HepG2 (cell line): ENCODE measurements around the gene UNG. TPM values are rescaled to one million over a fixed set of nuclear protein-coding genes. Genes with fewer than 3 reads are reported as not detected.
A peak's percentile ranks its signal among the peaks of the same experiment; 100 is the strongest.

ENCODE experiments used
- ARHGAP35 ChIP-seq: sonication (generic); formaldehyde crosslinking; IDR thresholded peaks from 2 replicates; pipeline ENCODE4 v1.9.0; 2022; ENCODE audit warnings: mild to moderate bottlenecking, inconsistent platforms, moderate library complexity, missing genetic modification reagents, borderline replicate concordance
- ESRRA ChIP-seq: sonication (generic); formaldehyde crosslinking; IDR thresholded peaks from 2 replicates; pipeline ENCODE4 v1.5.1; 2020; ENCODE audit warnings: mild to moderate bottlenecking, low read depth, missing genetic modification reagents
- ISL2 ChIP-seq: sonication (generic); formaldehyde crosslinking; IDR thresholded peaks from 2 replicates; pipeline ENCODE4 v1.5.0; 2020; ENCODE audit warnings: missing genetic modification reagents
- KAT7 ChIP-seq: IDR thresholded peaks from 2 replicates; pipeline ENCODE4 v1.6.1; 2018; ENCODE audit warnings: borderline replicate concordance, missing compliant biosample characterization
- MED13 ChIP-seq: sonication (generic); formaldehyde crosslinking; IDR thresholded peaks from 2 replicates; pipeline ENCODE4 v1.5.0; 2020; ENCODE audit warnings: missing genetic modification reagents
- NFKBIZ ChIP-seq: IDR thresholded peaks from 2 replicates; pipeline ENCODE4 v1.6.1; 2018; ENCODE audit warnings: missing genetic modification reagents, missing compliant biosample characterization
- PAF1 ChIP-seq: IDR thresholded peaks from 2 replicates; pipeline ENCODE4 v1.6.1; 2016; ENCODE audit warnings: missing genetic modification reagents, missing compliant biosample characterization
- PTBP1 ChIP-seq: fragments of 200-400 bp; formaldehyde crosslinking; IDR thresholded peaks from 2 replicates; pipeline ENCODE4 v1.6.1; 2018; ENCODE audit warnings: low read length, low read depth; ENCODE audit not compliant: poor library complexity, severe bottlenecking
- ZFP36 ChIP-seq: fragments of 150-350 bp; IDR thresholded peaks from 2 replicates; pipeline ENCODE4 v1.6.1; 2018; ENCODE audit warnings: borderline replicate concordance, low read length, low read depth; ENCODE audit not compliant: partially characterized antibody
- ZNF12 ChIP-seq: sonication (generic); formaldehyde crosslinking; IDR thresholded peaks from 2 replicates; pipeline ENCODE4 v1.5.0; 2020; ENCODE audit warnings: missing genetic modification reagents
- ZNF232 ChIP-seq: sonication (generic); formaldehyde crosslinking; IDR thresholded peaks from 2 replicates; pipeline ENCODE4 v1.4.0; 2020; ENCODE audit warnings: missing genetic modification reagents, borderline replicate concordance
- ZNF30 ChIP-seq: sonication (generic); formaldehyde crosslinking; IDR thresholded peaks from 2 replicates; pipeline ENCODE4 v1.5.0; 2020; ENCODE audit warnings: mild to moderate bottlenecking, missing genetic modification reagents
- ZNF496 ChIP-seq: sonication (generic); formaldehyde crosslinking; IDR thresholded peaks from 2 replicates; pipeline ENCODE4 v1.8.1; 2023; ENCODE audit warnings: mild to moderate bottlenecking, moderate library complexity, missing genetic modification reagents; ENCODE audit not compliant: insufficient replicate concordance
- ZNF570 ChIP-seq: sonication (generic); formaldehyde crosslinking; IDR thresholded peaks from 2 replicates; pipeline ENCODE4 v1.4.0; 2020; ENCODE audit warnings: mild to moderate bottlenecking, missing genetic modification reagents, borderline replicate concordance
- ZNF713 ChIP-seq: sonication (generic); formaldehyde crosslinking; IDR thresholded peaks from 2 replicates; pipeline ENCODE4 v1.4.0; 2020; ENCODE audit warnings: mild to moderate bottlenecking, missing genetic modification reagents
- ZNF761 ChIP-seq: sonication (generic); formaldehyde crosslinking; conservative IDR thresholded peaks from 2 replicates; pipeline ENCODE4 v1.4.0; 2020; ENCODE audit warnings: mild to moderate bottlenecking, missing genetic modification reagents
- polyA plus RNA-seq, 8 experiments: library from polyadenylated mRNA; depleted of rRNA in 3 of 8; stranded (reverse) in 7 of 8; unstranded in 1 of 8; fragments of >200 nt; fragmentation: Illumina TruSeq in 4 of 8; extraction: Trizol in 4 of 8; gene quantifications; 2 replicates each; pipeline versions ENCODE4 v1.2.1 to v1.2.3, GENCODE V29; 2011 to 2016; ENCODE audit warnings: low read depth in 4 of 8, missing spikeins in 1 of 8, mixed read lengths in 1 of 8; ENCODE audit not compliant: insufficient read depth in 1 of 8
- total RNA-seq, 5 experiments: library from RNA; depleted of rRNA; stranded (reverse); fragments of >200 nt; fragmentation: Illumina TruSeq; extraction: Trizol; gene quantifications; 2 replicates each; pipeline ENCODE4 v1.2.3, GENCODE V29; 2016; ENCODE audit warnings: low read depth in 1 of 5
- TF ChIP-seq, protein P1 (sequence below): sonication (generic); formaldehyde crosslinking; IDR thresholded peaks from 2 replicates; pipeline ENCODE4 v1.5.1; 2020; ENCODE audit warnings: mild to moderate bottlenecking, moderate library complexity, missing genetic modification reagents
- TF ChIP-seq, protein P2 (sequence below): sonication (generic); formaldehyde crosslinking; IDR thresholded peaks from 2 replicates; pipeline ENCODE4 v1.8.0; 2022; ENCODE audit warnings: missing genetic modification reagents, mild to moderate bottlenecking, moderate library complexity, borderline replicate concordance
- TF ChIP-seq, protein P3 (sequence below): IDR thresholded peaks from 2 replicates; pipeline ENCODE4 v1.6.1; 2016; ENCODE audit warnings: low read depth
- TF ChIP-seq, protein P4 (sequence below): sonication (generic); formaldehyde crosslinking; IDR thresholded peaks from 2 replicates; pipeline ENCODE4 v1.5.1; 2020; ENCODE audit warnings: missing genetic modification reagents, mild to moderate bottlenecking, borderline replicate concordance

UNG gene
- total and polyA plus RNA-seq, 2 of the 13 experiments (the other 11 are each of a cell fraction or from before 2014, with no cell fraction given): 23.3 to 114 TPM

DNA sequence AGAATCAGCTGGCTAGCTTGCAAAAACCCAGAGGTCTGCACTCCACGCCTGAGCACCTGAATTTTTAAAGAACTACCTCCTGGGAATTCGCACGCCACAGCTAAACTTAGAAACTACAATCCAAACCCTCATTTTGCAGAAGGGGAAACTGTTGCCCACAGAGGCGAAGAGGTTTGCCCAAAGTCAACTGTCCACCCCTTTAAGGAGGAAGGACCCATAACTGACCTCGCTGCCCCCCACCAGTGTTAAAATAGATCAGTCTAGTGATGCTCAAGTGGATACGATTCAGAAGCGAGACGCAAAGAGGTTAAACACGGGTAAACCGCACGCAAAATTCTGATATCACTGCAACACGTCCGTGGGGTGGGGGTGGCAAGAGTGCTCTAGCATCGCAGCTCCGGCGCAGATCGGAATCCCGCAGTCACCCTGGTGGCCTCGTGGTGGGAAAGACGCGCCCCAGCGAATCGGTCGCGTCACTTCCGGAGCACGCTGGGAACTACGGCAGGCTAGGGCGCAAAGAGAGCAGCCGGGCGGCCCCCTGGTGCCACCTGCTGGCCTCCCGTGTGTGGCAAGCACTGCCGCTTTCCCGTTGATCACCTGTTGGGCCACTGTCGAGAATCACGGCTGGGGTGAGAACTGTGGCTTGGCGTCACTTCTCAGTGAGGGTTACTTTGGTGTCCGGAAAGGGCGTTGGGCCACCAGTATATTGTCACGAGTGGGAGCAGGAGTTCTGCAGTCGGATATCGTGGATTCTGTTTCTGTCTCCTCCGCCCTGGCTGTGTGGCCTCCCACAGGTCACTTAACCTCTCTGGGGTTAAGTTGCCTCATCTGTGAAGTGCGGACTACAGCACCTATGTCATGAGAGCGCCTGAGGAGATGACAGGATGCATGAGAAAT, 4.1 kb upstream of the UNG start, which contains the start of gene ALKBH2 (continued):
- TF ChIP-seq MED13 (peak; percentile 56; the same call in 1 of the 2 replicates), KAT7 (peak; percentile 81), ZNF30 (CRISPR knock-in tag) (peak; percentile 57; the same call in 1 of the 2 replicates), ZNF570 (CRISPR knock-in tag) (no peak; the same call in 1 of the 2 replicates), ZNF12 (0 out of 2 replicates have a peak, but pooled peaks have one; percentile 72), PTBP1 (peak; percentile 83), ZFP36 (no peak), NFKBIZ (CRISPR knock-in tag) (peak; percentile 91), ISL2 (CRISPR knock-in tag) (peak; percentile 74), ARHGAP35 (CRISPR knock-in tag) (peak; percentile 92), ZNF761 (CRISPR knock-in tag) (peak; percentile 97), ZNF232 (peak; percentile 95), ZNF713 (CRISPR knock-in tag) (peak; percentile 96; the same call in 1 of the 2 replicates), ZNF496 (CRISPR knock-in tag) (no peak), ESRRA (CRISPR knock-in tag) (peak; percentile 86), PAF1 (CRISPR knock-in tag) (no peak)
- TF ChIP-seq, protein P1, sequence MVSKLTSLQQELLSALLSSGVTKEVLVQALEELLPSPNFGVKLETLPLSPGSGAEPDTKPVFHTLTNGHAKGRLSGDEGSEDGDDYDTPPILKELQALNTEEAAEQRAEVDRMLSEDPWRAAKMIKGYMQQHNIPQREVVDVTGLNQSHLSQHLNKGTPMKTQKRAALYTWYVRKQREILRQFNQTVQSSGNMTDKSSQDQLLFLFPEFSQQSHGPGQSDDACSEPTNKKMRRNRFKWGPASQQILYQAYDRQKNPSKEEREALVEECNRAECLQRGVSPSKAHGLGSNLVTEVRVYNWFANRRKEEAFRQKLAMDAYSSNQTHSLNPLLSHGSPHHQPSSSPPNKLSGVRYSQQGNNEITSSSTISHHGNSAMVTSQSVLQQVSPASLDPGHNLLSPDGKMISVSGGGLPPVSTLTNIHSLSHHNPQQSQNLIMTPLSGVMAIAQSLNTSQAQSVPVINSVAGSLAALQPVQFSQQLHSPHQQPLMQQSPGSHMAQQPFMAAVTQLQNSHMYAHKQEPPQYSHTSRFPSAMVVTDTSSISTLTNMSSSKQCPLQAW: peak; percentile 95
- TF ChIP-seq, protein P2, sequence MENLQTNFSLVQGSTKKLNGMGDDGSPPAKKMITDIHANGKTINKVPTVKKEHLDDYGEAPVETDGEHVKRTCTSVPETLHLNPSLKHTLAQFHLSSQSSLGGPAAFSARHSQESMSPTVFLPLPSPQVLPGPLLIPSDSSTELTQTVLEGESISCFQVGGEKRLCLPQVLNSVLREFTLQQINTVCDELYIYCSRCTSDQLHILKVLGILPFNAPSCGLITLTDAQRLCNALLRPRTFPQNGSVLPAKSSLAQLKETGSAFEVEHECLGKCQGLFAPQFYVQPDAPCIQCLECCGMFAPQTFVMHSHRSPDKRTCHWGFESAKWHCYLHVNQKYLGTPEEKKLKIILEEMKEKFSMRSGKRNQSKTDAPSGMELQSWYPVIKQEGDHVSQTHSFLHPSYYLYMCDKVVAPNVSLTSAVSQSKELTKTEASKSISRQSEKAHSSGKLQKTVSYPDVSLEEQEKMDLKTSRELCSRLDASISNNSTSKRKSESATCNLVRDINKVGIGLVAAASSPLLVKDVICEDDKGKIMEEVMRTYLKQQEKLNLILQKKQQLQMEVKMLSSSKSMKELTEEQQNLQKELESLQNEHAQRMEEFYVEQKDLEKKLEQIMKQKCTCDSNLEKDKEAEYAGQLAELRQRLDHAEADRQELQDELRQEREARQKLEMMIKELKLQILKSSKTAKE (CRISPR knock-in tag): peak; percentile 74
- TF ChIP-seq, protein P3, sequence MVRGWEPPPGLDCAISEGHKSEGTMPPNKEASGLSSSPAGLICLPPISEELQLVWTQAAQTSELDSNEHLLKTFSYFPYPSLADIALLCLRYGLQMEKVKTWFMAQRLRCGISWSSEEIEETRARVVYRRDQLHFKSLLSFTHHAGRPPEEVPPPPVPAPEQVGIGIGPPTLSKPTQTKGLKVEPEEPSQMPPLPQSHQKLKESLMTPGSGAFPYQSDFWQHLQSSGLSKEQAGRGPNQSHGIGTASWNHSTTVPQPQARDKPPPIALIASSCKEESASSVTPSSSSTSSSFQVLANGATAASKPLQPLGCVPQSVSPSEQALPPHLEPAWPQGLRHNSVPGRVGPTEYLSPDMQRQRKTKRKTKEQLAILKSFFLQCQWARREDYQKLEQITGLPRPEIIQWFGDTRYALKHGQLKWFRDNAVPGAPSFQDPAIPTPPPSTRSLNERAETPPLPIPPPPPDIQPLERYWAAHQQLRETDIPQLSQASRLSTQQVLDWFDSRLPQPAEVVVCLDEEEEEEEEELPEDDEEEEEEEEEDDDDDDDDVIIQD (CRISPR knock-in tag): peak; percentile 94
- TF ChIP-seq, protein P4, sequence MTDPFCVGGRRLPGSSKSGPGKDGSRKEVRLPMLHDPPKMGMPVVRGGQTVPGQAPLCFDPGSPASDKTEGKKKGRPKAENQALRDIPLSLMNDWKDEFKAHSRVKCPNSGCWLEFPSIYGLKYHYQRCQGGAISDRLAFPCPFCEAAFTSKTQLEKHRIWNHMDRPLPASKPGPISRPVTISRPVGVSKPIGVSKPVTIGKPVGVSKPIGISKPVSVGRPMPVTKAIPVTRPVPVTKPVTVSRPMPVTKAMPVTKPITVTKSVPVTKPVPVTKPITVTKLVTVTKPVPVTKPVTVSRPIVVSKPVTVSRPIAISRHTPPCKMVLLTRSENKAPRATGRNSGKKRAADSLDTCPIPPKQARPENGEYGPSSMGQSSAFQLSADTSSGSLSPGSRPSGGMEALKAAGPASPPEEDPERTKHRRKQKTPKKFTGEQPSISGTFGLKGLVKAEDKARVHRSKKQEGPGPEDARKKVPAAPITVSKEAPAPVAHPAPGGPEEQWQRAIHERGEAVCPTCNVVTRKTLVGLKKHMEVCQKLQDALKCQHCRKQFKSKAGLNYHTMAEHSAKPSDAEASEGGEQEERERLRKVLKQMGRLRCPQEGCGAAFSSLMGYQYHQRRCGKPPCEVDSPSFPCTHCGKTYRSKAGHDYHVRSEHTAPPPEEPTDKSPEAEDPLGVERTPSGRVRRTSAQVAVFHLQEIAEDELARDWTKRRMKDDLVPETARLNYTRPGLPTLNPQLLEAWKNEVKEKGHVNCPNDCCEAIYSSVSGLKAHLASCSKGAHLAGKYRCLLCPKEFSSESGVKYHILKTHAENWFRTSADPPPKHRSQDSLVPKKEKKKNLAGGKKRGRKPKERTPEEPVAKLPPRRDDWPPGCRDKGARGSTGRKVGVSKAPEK (CRISPR knock-in tag): no peak
